H1 (cell line): ENCODE data around the gene PAX6. TPM values are rescaled to one million over a fixed set of nuclear protein-coding genes. Genes with fewer than 3 reads are reported as not detected.

Experiments
- CHD7 ChIP-seq: fragments of 300-600 bp; sonication (generic); IDR thresholded peaks from 2 replicates; pipeline ENCODE4 v1.7.1; 2012; ENCODE audit warnings: low read length, moderate library complexity, mild to moderate bottlenecking, inconsistent platforms; ENCODE audit not compliant: insufficient replicate concordance
- CTBP2 ChIP-seq: IDR thresholded peaks from 2 replicates; pipeline ENCODE4 v1.7.0; 2011; ENCODE audit warnings: borderline replicate concordance, mild to moderate bottlenecking, moderate library complexity, mixed read lengths, low read length; ENCODE audit not compliant: insufficient read depth, insufficient read length
- JUN ChIP-seq: IDR thresholded peaks from 2 replicates; pipeline ENCODE4 v1.6.1; 2011; ENCODE audit warnings: low read depth, mild to moderate bottlenecking, improper control_type of control experiment, low read length
- POLR2AphosphoS5 ChIP-seq: IDR thresholded peaks from 2 replicates; pipeline ENCODE4 v1.6.1; 2011; ENCODE audit warnings: low read depth, low read length
- RBBP5 ChIP-seq: IDR thresholded peaks from 2 replicates; pipeline ENCODE4 v1.7.1; 2012; ENCODE audit warnings: low read depth, mild to moderate bottlenecking, inconsistent platforms, low read length, moderate library complexity, borderline replicate concordance
- RNF2 ChIP-seq: fragments of 200-900, 300-1000 bp; sonication (generic); IDR thresholded peaks from 2 replicates; pipeline ENCODE4 v1.7.1; 2016; ENCODE audit warnings: borderline replicate concordance, low read depth, mild to moderate bottlenecking, antibody characterized with exemption, low read length; ENCODE audit not compliant: poor library complexity, severe bottlenecking; ENCODE audit errors: missing control alignments
- SAP30 ChIP-seq: fragments of 300-600 bp; sonication (generic); IDR thresholded peaks from 2 replicates; pipeline ENCODE4 v1.7.1; 2012; ENCODE audit warnings: low read length, moderate library complexity, mild to moderate bottlenecking, inconsistent platforms; ENCODE audit not compliant: insufficient read depth, insufficient replicate concordance
- SIRT6 ChIP-seq: IDR thresholded peaks from one replicate; pipeline ENCODE4 v1.7.1; 2012; ENCODE audit warnings: low read length, inconsistent platforms
- SP2 ChIP-seq: IDR thresholded peaks from 2 replicates; pipeline ENCODE4 v1.6.1; 2012; ENCODE audit warnings: mild to moderate bottlenecking, low read length, inconsistent platforms
- TAF1 ChIP-seq: IDR thresholded peaks from 2 replicates; pipeline ENCODE4 v1.6.1; 2011; ENCODE audit warnings: mild to moderate bottlenecking, low read depth, low read length
- TAF7 ChIP-seq: optimal IDR thresholded peaks from 2 replicates; pipeline ENCODE3; 2011; ENCODE audit warnings: low read depth, mild to moderate bottlenecking, inconsistent platforms, low read length, moderate library complexity, borderline replicate concordance
- polyA plus RNA-seq, 7 experiments: library from polyadenylated mRNA; depleted of rRNA in 3 of 7; stranded (reverse) in 5 of 7; unstranded in 2 of 7; fragments of >200 nt in 5 of 7; fragments of 200-250 nt in 2 of 7; gene quantifications; 1 replicate in 5 of 7; 2 replicates in 1 of 7; 4 replicates in 1 of 7; pipeline versions ENCODE4 v1.2.1 to v1.2.3, GENCODE V29; 2011 to 2013; ENCODE audit warnings: missing spikeins in 2 of 7, mixed read lengths in 2 of 7
- total RNA-seq: library from RNA; stranded (reverse); fragmentation: NEBNext Ultra II Directional; extraction: Animal tissue kit (Norgen Biotek cat#: 25700); gene quantifications from 2 replicates; pipeline ENCODE4 v1.2.1, GENCODE V29; 2021

The PAX6 gene
- total and polyA plus RNA-seq, 2 of the 8 experiments (the other 6 are each of a cell fraction or from before 2014, with no cell fraction given): 0.30 to 0.65 TPM

GRCh38 chr11:31816468-31817053 lies 5.4 kb upstream of the PAX6 start (continued):
- TF ChIP-seq CHD7: no peak
- TF ChIP-seq SAP30: no peak
- TF ChIP-seq TAF7: no peak
- peak; percentile 21 for TF ChIP-seq CTBP2
- no peak for TF ChIP-seq RBBP5
- no peak for TF ChIP-seq JUN
- no peak for TF ChIP-seq RNF2
- TF ChIP-seq TAF1: no peak
- TF ChIP-seq POLR2AphosphoS5: no peak
- no peak for TF ChIP-seq SIRT6
- no peak for TF ChIP-seq SP2
